A172 (cell line): ENCODE measurements around the gene PARL. TPM values are rescaled to one million over a fixed set of nuclear protein-coding genes. Genes with fewer than 3 reads are reported as not detected.

ENCODE experiments used
- DNase-seq: peaks from one replicate; pipeline ENCODE4 v3.0.0-alpha.2; 2015; ENCODE audit warnings: low spot score
- total RNA-seq: library from RNA; depleted of rRNA; stranded (reverse); fragments of >200 nt; shearing (Covaris generic); gene quantifications from 2 replicates; pipeline ENCODE4 v1.2.3, GENCODE V29; 2014

Gene PARL
- total RNA-seq, 1 experiment from 2014 or later, result 45.8 TPM

DNA sequence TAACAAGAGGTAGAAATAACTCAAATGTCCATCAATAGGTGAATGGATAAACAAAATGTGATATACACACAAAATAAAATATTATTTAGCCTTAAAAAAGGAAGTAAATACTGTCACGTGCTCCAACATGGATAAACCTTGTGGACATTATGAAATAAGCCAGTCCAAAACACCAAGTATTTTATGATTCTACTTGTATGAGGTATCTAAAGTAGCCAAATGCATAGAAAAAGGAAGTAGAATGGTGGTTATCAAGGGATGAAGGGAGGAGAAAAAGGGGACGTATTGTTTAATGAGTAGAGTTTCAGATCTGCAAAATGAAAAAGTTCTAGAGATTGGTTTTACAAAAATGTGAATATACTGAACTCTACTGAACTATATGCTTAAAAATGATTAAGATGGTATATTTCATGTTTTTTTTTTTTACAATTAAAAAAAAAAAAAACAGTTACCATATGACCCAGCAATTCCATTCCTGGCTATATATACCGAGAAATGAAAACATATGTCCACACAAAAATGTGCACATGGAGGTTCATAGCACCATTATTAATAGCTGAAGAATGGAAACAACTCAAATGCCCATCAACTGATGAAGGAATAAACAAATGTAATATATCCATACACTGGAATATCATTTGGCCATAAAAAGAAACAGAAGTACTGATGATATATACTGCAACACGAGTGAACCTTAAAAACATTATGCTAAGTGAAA, 30.2 kb downstream of the PARL start:
- DNase-seq, result no peak

DNA sequence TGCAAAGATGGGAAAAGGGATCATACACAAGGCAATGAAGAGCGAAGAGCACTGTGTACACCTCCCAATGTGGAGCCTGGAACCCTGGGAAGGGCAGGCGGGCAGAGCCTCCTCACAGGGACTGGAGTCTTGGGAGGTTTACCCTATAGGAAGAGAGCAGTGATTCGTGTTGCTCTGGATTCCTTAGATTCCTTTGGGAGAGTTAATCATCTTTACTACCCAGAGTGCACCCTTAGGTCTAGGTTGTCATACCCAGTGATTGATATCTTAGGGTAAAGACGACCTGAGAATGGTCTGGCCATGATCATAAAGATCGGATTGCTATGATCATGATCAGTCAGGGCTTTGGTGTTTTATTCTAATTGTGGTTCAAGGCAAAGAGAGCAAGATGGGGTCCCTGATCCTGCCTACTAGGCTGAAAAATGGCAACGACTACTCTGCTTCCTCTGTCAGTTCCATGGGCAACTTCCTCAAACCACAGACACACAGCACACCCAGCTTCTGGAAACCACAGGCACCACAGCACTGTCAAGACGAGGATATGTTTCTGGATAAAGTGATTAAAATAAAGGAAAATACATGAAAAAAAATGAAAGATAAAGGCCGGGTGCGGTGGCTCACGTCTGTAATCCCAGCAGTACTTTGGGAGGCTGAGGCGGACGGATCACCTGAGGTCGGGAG, 38.9 kb downstream of the PARL start:
- DNase-seq, result peak; percentile 52

DNA sequence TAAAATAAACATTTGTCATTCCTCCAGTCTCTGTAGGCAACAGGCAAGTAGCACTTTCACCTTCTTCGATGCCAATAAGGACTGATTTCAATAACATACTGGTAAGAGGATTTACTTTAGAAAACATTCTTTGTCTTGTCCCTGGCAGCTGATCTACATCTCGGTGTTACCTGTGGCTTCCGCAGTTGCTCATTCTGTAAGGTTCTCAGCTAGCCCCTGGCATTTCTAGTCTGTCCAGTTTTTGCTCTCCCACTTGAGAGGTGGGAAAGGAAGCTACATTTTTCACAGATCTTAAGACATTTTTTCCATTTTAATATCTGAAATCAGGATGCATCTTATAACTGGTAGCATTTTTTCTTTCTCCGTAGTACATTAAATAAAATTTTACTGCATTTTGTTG, 39.6 kb downstream of the PARL start:
- no peak for DNase-seq

DNA sequence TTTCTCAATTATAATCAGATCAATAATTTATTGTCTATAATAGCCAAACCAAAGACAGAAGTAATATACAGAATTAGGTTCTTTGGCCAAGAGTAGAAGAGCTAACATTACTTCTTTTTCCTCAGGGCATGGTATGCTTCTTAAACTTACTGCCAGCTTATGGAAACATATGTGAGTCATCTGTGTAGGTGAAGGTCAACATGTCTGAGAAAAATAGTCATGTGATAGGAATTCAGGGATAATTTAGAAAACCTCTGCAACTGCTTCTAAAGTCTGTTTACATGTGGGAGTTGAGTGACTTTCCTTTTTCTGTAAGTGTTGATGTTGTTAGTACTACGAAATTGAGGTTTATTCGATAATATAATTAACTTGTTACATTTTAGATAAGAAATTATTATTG, 40.1 kb downstream of the PARL start:
- DNase-seq, result peak; percentile 28

DNA sequence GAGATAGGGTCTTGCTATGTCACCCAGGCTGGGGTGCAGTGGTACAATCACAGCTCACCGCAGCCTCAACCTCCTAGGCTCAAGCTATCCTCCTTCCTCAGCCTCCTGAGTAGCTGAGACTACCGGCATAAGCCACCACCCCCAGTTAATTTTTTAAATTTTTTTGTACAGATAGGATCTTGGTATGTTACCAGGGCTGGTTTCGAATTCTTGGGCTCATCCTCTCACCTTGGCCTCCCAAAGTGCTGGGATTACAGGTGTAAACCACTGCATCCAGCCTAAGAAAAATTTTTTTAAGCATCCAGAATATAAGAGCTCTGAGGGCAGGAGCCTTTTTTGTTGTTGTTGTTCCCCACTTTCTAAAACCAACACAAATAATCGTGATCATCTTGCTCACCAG, 44.9 kb downstream of the PARL start:
- DNase-seq, result no peak

DNA sequence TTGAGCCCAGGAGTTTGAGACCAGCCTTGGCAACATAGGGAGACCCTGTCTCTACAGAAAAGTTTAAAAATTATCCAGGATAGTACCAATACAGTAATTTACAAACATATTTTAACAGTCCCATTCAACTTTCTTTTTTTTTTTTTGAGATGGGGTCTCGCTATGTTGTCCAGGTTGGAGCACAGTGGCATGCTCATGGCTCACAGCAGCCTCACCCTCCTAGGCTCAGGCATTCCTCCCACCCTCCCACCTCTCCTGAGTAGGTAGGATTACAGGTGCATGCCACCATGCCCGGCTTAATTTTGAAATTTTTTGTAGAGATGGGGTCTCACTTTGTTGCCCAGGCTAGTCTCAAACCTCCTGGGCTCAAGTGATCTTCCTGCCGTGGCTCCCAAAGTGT, 46.8 kb downstream of the PARL start:
- DNase-seq, result no peak

DNA sequence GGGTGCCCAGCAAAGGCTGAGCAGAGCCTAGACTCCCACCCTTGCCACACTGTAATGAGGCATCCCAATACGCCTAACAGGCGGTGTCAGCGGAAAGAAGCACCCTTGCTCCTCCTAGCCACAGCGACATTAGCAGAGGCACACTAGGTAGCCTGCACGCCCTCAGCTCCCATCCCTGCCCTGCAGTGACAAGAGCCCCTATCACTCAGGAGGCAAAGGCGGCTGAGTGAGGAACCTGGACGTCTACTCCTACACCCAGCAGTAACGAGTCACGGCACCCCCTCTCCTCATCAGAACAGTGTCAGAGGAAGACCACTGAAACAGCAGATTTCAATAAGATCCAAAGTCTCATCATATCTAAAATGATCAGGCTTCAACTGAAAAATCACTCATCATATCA, 47.3 kb downstream of the PARL start:
- DNase-seq, result no peak

DNA sequence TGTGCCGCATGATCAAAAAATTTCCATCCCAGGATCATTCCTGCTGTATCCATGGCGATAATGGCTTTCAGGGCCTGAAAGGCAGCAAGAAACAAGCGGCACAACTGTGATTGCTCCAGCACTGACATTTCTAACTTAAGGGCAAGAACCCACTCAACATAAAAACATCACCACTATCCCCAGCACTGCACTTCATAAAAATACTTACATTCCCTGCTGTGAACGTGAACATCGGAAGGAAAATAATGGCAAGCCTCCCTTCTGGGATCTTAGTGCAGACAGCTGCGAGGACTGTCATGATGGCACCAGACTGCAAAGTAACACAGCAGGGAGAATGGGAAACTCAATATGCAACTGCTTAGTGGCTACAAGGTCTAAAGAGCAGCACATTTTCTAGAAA, 51.2 kb downstream of the PARL start:
- DNase-seq, result no peak

DNA sequence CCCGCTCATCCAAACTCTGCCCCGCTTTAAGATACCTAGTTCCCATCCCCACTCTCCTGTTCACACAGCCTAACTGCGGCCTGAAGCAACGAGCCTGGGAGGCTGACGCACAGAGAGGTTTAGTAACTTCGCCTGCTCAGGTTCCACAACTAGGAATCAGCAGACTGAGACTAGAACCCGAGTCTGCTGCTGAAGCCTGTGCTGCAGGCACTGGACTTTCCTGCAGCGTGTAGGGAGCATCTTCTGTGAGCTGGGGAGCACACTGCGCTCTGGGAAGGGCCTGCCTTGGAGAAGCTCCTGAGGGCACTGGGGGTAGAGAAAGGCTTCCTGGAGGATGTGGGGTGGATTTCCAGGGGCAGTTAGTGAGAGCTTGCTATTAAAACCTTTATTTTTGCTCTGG, 54.5 kb downstream of the PARL start:
- DNase-seq, result no peak

DNA sequence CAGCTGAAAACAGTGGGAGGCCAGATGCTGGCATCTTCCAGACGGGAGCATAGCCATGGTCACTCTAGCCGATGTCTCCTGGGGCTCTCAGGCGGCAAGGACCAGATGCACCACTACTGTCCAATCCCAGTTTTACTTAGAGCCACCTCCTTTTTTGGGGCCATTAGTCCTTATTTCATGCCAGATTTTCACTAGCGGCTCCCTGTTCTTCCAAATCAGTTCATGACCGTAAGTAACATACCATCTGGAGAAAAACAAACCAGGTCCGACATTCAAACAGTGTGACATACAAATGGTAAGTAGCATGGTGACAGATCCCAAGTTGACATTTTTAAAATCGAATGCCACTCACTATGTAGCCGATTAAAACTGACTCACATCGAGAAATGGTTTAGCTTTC, 55.2 kb downstream of the PARL start:
- DNase-seq, result no peak

DNA sequence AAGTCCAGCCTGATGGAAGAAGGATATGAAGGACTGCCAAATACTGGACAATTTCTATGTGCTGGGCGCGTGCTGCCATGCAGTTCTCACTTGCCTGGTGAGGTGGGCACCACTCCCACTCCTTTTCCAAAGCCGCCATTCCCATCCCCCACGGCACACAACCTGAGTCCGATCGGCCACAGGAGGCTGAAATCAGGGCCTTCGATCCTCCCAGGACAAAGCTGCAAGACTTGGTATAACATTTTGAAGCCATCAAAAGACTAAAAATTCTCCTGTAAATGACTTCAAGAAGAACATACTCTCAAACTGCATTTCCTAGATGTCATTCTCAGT, 56.2 kb downstream of the PARL start:
- no peak for DNase-seq

DNA sequence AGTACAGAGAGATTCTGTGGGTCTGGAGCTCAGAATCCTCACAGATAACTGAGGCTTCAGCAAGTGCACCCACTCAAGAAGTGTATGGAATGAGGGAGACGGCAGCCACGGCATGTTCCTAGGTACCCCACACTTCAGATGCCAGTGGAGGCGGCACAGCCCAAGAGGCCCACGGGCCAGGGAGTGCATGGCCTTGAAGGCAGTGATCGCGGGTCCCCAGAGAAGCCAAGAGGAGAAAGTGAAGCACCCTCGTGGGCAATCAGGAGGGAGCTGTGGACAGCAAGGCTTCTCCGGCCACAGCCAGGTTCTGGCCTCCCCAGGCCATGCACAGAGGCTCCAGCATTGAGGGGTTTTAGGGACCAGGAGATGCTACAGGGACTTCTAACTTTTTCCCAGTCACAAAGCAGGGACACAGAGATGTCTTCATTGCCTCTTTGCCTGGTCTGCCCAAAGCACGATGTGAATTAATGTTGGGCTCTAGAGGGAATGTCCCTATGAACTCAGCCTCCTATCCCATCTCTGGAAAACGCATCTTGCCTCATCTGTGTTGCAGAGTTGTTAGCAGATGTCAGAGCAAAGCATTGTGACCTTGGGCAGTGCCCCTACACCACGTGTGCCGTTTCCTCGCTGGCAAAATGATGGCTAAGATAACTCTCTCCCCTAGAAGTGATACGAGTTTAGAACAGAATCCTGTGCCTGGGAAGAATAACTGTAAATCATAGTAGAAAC, 56.7 kb downstream of the PARL start:
- DNase-seq, result no peak

DNA sequence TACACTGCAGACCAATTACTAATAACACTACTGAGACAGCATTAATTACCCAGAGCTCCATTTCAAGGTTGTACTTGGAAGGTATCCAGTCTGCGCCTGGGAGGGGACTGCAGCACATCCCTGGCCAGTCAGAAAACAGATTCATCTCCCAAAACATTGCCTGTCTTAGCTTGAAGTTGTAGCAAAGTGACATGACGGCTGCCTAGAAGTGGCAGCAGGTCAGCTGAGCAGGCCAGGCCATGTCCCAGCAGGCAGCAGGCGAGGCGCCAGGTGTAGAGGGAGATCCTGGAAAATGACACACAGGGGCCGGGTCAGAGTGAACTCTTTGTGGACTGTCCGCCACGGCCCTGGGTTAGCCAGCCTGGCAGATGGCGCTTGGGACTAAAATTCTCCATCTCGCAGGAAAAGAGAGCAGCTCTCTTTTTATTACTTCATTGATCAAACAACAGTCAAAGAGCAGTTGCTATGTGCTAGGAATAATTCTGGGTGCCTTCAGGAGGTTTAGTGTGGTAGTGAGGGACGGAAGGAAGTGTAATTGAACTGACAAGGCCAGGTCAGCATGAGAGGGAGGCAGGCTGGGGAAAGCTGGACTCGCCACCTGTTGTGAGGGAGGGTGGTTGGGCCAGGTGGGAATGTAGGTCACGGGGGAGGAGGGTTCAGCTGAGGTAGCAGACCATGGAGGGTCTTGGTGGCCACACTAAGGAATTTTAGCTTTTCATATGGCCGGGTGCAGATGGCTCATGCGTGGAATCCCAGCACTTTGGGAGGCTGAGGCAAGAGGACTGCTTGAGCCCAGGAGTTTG, 58.0 kb downstream of the PARL start:
- no peak for DNase-seq

DNA sequence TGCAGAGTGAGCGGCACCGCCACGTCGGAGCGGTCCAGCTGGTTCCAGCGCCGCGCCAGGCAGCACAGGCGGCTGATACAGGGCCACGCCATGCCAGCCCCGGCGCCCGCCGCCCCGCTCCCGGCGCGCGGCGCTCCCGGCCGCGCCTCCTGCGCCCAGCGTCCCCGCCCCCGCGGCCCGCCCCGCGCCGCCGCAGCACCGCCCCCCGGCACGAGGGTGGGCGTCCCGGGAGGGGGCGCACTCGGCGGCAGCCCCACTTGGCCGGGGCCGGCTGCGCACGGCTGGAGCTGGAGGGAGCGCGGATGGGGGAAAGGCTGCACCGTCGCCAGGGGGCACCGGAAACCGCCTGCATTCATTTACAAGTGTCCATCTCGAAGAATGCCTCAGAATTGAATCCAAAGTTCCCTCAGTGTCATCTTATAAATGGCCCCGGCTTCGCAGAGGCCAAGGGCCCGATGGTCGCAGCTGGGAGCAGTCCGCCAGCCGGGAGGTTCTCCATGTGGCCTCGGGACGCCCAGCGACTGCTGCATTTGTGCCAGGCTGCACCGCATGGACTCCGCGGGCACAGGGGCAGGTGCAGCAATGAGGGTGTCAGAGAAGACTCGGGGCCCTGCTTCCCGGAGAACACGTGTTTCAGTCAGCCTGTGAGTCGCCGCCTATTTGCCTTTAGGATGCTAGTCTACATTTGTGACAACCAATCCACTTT, 59.1 kb downstream of the PARL start, which contains the start of gene MAP6D1:
Gene MAP6D1 (minus strand): TSS at position 122 of the 706 bp plus-strand sequence. CDS start 30 bp downstream, at position 92.
- DNase-seq, result peak; percentile 29

DNA sequence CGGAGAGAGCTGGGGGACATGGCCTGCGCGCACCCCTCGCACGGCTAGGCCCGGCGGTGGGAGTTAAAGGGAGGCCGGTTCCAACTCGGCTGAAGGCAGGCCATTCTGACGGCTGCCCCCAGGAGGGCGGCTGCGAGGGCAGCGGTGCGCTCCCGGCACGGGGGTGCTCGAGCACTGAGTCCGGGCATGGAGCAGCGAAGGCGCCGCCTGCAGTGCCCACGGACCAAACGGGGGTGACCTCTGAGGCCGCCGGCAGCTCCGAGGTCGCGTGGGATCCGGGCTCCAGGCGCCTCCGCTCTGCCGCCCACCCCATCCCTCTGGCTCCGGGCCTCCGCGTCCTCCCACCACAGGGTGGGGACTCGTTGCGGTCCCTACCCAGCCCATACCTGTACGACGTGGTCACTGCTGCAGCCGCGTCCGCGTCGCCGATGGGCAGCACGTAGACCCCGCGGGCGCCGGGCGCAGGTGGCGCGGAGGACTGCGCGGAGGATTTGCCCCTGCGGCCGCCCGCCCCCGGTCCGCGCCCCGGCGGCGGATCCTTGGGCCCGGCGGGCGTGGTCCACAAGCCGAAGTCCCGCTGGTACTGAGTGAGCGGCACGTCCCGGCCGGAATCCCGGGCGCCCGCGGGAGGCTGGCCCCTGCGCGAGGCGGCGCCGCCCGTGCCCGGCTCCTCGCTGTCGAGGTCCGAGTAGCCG, 59.8 kb downstream of the PARL start:
- DNase-seq, result no peak

DNA sequence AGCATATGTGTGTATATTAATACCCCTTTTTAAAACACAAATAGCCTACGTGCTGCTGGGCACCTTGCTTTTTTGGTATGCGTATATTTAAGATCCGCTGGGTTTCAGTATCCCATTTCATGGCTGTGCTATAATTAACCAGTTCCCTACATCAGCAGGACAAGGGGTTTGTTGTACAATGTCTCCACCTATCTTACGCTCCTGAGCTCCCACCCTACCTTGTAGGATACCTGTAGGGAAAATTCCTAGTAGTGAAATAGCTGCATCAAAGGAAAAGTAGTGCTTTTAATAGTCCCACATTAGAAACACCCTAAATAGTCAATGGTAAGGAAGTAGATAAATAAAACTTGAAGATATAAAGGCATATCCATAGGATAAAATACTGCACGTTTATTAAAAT, 60.7 kb downstream of the PARL start:
- no peak for DNase-seq

DNA sequence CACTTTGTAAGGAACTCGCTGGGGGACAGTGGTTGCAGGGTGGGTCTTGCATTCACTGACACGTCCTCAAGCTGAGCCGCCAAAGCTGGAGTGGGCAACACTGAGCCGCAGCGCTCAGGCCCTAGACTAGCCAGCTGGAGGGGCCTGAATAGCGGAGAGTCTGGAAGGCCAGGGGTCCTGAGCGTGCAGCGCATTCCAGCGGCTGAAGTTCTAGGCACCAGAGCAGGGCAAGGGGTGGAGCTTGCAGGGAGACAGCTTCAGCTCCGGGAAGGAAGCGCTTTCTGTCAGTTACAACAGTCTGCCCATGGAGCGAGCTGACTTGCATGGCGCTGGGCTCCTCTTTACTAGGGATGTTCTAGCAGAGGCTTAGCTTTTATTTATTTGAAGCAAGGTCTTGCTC, 62.0 kb downstream of the PARL start:
- DNase-seq, result no peak

DNA sequence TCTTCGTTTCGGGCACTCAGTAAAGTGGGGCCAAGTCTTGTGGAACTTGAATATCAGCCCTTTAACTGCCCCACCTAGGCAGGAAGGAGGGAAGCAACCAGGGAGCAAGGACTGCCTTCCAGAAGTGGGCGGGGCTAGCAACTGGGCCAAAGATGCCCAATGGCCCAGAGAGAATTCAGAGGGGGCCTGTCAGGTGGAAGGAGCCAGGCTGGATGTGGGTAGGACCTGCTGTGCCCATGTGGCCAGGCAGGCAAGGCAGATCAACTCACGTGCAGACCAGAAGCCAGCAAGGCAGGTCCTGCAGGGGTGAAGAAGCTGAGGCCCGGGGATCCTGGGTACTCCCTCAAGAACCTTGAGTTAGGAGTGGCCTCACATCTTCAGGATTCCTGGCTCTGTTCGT, 64.8 kb downstream of the PARL start:
- no peak for DNase-seq

DNA sequence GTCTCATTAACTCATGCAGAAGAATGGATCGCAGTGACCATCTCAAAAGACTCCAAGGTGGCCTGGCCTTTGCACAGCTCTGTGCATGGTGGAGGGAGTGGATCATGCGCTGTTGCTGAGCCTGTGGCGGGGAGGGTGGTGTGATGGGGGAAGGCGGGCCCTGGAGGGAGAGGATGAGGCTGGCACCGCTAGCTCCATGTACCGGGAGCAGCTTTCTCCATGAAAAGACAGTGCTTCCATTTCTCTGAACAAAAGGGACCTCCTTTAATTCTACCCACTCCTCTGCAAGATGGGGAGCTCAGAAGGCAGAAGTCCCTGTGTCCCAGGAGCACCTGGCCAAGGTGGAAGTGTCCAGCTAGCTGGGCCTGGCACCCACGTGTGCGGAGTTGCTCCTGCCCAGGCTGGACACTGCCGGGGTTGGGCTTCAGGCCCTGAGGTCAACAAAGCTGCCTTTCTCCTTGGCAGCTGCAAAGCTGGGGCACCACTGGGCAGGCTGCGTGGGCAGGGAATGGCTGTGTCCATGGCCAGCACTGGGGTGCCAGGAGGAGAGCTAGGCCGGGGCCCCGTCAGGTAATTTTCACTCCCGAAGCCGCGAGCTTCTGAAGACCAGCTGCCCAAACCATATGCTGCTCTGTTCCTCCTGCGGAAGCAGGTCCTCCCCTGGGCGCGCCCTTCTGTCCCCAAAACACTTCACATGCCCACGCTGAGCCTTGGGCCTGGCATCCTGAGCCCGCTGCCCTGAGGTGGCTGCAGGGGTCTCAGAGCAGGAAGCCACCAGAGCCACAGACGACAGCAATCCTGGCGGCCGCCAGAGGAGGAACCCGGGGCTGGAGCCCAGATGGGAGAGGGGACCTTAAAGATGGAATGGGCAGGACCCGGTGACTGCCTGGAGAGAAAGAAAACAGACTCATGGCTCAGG, 65.7 kb downstream of the PARL start:
- DNase-seq, result no peak
